ENCODE results near the gene KRTAP17-1. TPM values are rescaled to one million over a fixed set of nuclear protein-coding genes. Genes with fewer than 3 reads are reported as not detected.

The KRTAP17-1 gene
- total RNA-seq, 1 experiment from 2014 or later: not detected

DNA sequence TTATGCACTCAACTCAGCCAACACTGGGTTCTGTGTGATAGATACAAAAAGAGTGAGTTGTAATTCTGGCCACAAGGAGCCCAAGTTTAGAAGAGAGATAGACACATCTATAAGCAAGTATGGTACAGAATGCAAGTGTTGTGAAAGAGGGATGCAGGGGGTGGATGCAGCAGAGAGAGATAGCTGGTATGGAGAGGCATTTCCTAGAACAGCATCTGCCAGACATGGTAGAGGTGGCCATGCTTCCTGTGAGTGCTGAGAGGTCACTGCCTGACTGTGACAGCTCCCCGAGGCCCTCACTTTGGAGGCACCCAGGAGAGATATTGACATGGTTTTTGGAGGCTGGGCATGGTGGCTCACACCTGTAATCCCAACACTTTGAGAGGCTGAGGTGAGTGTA is 4.4 kb downstream of the KRTAP17-1 start:
- Histone ChIP-seq H3T11ph (ENCODE audit: low read length) (no peak overlapping the region), H3K4ac (ENCODE audit: low read depth, low read length) (no peak overlapping the region), H4K20me1 (ENCODE audit: control insufficient read depth, insufficient read depth, insufficient read length) (no peaks in the 10 kb centered on the region), H2AK5ac (ENCODE audit: insufficient read length, low read length) (no peak overlapping the region), H3K27ac (ENCODE audit: insufficient read length, low read depth, low read length) (no peak overlapping the region), H3K9ac (ENCODE audit: extremely low read depth, insufficient read length, low read length) (no peak overlapping the region), H3K27me3 (ENCODE audit: insufficient read depth, low read length) (no peaks in the 10 kb centered on the region), H3K4me1 (ENCODE audit: insufficient read depth, low read length) (no peaks in the 10 kb centered on the region; the same call in 1 of the 2 replicates), H2BK20ac (ENCODE audit: low read depth, low read length, poor library complexity, severe bottlenecking) (no peak overlapping the region), H2BK120ac (ENCODE audit: low read depth, low read length, poor library complexity, severe bottlenecking) (no peak overlapping the region), H3K23me2 (ENCODE audit: insufficient read length, low read depth, low read length, poor library complexity, severe bottlenecking) (no peaks in the 10 kb centered on the region), H3K79me1 (ENCODE audit: insufficient read depth, low read depth, low read length, poor library complexity, severe bottlenecking) (no peaks in the 10 kb centered on the region), H3K9me3 (ENCODE audit: control insufficient read depth, low read depth, low read length) (no peaks in the 10 kb centered on the region), H3K23ac (ENCODE audit: insufficient read length, low read depth, low read length) (no peak overlapping the region), H3K14ac (ENCODE audit: insufficient read depth, low read length) (no peak overlapping the region), H4K8ac (replicated peaks; ENCODE audit: insufficient read length, low read depth, low read length) (no peak overlapping the region), H3K56ac (ENCODE audit: insufficient read length, low read depth, low read length) (no peak overlapping the region), H2BK12ac (ENCODE audit: insufficient read length, low read depth, low read length) (no peak overlapping the region), H2AFZ (ENCODE audit: low read length) (no peak overlapping the region), H2BK15ac (ENCODE audit: low read depth, low read length) (no peak overlapping the region), H3K79me2 (ENCODE audit: insufficient read depth, low read length) (no peaks in the 10 kb centered on the region), H4K91ac (ENCODE audit: insufficient read length, low read depth, low read length) (no peak overlapping the region), H3K4me2 (ENCODE audit: insufficient read depth, insufficient read length, low read length) (no peak overlapping the region), H4K5ac (ENCODE audit: insufficient read length, low read depth, low read length) (no peak overlapping the region), H2BK5ac (ENCODE audit: insufficient read length, low read length) (no peak overlapping the region), H3K18ac (ENCODE audit: insufficient read length, low read depth, low read length) (no peak overlapping the region)
- no peak for DNase-seq
- TF ChIP-seq, protein P1, sequence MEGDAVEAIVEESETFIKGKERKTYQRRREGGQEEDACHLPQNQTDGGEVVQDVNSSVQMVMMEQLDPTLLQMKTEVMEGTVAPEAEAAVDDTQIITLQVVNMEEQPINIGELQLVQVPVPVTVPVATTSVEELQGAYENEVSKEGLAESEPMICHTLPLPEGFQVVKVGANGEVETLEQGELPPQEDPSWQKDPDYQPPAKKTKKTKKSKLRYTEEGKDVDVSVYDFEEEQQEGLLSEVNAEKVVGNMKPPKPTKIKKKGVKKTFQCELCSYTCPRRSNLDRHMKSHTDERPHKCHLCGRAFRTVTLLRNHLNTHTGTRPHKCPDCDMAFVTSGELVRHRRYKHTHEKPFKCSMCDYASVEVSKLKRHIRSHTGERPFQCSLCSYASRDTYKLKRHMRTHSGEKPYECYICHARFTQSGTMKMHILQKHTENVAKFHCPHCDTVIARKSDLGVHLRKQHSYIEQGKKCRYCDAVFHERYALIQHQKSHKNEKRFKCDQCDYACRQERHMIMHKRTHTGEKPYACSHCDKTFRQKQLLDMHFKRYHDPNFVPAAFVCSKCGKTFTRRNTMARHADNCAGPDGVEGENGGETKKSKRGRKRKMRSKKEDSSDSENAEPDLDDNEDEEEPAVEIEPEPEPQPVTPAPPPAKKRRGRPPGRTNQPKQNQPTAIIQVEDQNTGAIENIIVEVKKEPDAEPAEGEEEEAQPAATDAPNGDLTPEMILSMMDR (conservative IDR thresholded peaks at IDR 0.05): no peak
- Mint-ChIP-seq H3K4me3 (no peak overlapping the region), H3K4me1 (peaks cover 0 to 2% of the 10 kb centered on the region in 2 experiments; a peak in 1 of 4 replicates), H3K9me3 (no peaks in the 10 kb centered on the region), H3K36me3 (ENCODE audit: insufficient read depth in 1 of 3, low read depth in 3 of 3) (no peaks in the 10 kb centered on the region), H3K27ac (no peak overlapping the region), H3K27me3 (ENCODE audit: low read depth) (peaks cover 15% of the 10 kb centered on the region)
- WGBS (ENCODE audit: extremely low coverage, insufficient read length, low lambda C conversion rate): no CpG with 5 or more reads among the region's 1 CpG

All from H9 (cell line).